ENCODE data around the gene SLC1A1. TPM values are rescaled to one million over a fixed set of nuclear protein-coding genes. Genes with fewer than 3 reads are reported as not detected.

The SLC1A1 gene
- total and polyA plus RNA-seq, 12 donors: 0.94 to 3.5 (median 1.7) TPM

DNA sequence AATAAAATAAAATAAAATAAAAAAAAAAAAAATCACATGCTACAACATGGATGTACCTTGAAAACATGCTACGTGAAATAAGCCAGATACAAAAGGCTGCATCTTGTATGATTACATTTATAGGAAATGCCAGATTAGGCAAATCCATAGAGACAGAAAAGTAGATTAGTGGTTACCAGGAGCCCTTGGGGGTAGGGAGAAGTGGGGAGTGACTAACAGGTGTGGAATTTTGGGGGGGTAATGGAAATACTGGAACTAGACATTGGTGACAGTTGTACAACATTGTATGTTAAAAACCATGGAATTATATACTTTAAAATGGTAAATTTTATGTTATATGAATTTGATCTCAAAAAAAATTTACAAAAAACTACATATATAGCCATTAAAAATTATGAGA lies 47.3 kb downstream of the SLC1A1 start:
- intact Hi-C loops (cut with DNase I): no loop called here
- H3K4me3 ChIP-seq: no peak overlapping the region
- WGBS, 2 donors: 91 to 93% methylated on average over 1 of the region's 1 CpG
- TF ChIP-seq, protein P1, sequence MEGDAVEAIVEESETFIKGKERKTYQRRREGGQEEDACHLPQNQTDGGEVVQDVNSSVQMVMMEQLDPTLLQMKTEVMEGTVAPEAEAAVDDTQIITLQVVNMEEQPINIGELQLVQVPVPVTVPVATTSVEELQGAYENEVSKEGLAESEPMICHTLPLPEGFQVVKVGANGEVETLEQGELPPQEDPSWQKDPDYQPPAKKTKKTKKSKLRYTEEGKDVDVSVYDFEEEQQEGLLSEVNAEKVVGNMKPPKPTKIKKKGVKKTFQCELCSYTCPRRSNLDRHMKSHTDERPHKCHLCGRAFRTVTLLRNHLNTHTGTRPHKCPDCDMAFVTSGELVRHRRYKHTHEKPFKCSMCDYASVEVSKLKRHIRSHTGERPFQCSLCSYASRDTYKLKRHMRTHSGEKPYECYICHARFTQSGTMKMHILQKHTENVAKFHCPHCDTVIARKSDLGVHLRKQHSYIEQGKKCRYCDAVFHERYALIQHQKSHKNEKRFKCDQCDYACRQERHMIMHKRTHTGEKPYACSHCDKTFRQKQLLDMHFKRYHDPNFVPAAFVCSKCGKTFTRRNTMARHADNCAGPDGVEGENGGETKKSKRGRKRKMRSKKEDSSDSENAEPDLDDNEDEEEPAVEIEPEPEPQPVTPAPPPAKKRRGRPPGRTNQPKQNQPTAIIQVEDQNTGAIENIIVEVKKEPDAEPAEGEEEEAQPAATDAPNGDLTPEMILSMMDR (IDR thresholded peaks at IDR 0.05): no peak
- no peak for ATAC-seq
- DNase-seq: no peak
- peaks cover 0 to 9% (median 0%) of the 10 kb centered on the region in 9 donors for H3K36me3 ChIP-seq
- H3K27me3 ChIP-seq: no peaks in the 10 kb centered on the region
- no peak overlapping the region for H3K27ac ChIP-seq
- no peaks in the 10 kb centered on the region for H3K4me1 ChIP-seq
- peaks cover 0 to 35% (median 11%) of the 10 kb centered on the region in 11 donors for H3K9me3 ChIP-seq

DNA sequence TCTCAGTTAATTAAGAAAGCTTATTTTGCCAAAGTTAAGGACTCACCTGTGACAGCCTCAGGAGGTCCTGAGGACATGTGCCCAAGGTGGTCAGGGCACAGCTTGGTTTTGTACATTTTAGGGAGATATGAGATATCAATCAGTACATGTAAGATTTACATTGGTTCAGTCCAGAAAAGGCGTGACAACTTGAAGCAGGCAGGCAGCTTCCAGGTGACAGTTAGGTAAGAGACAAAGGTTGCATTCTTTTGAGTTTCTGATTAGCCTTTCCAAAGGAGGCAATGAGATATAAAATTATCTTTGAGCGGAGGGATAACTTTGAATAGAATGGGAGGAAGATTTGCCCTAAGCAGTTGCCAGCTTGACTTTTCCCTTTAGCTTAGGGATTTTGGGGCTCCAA lies 47.8 kb downstream of the SLC1A1 start:
- Histone ChIP-seq H3K36me3 (peaks cover 0 to 9% (median 0%) of the 10 kb centered on the region in 9 donors), H3K27me3 (no peaks in the 10 kb centered on the region), H3K9me3 (peaks cover 0 to 35% (median 11%) of the 10 kb centered on the region in 11 donors), H3K4me1 (no peaks in the 10 kb centered on the region), H3K27ac (no peak overlapping the region), H3K4me3 (no peak overlapping the region)
- 85 to 88% methylated on average over 2 of the region's 2 CpGs for WGBS, 2 donors
- intact Hi-C loops (cut with DNase I): no loop called here
- TF ChIP-seq, protein P1 (IDR thresholded peaks at IDR 0.05): no peak
- no peak for ATAC-seq
- DNase-seq: no peak

DNA sequence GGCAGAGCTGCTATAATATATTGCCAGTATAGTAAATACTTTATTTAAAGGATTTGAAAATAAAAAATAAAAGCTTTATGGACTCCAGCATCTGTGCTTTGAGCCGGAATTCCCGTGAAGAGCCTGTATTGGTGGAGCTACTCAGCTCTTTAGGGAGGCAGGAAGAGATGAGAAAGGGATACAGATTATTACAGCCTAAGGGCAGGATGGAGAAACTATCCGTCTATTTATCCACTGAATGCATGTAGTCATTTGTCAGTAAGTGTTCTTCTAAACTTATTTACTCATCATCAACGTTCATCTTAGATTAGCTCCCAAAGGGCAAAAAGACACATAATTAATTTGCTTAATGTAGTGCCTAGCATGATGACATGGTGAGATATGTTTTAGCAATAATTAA lies 48.4 kb downstream of the SLC1A1 start:
- intact Hi-C loops (cut with DNase I): no loop called here
- WGBS, 2 donors: 68 to 73% methylated on average over 4 of the region's 4 CpGs
- H3K4me1 ChIP-seq: no peaks in the 10 kb centered on the region
- TF ChIP-seq, protein P1 (IDR thresholded peaks at IDR 0.05): no peak
- no peak overlapping the region for H3K4me3 ChIP-seq
- peaks cover 0 to 35% (median 11%) of the 10 kb centered on the region in 11 donors for H3K9me3 ChIP-seq
- DNase-seq: no peak
- no peak for ATAC-seq
- no peak overlapping the region for H3K27ac ChIP-seq
- H3K27me3 ChIP-seq: no peaks in the 10 kb centered on the region
- H3K36me3 ChIP-seq: peaks cover 0 to 9% (median 0%) of the 10 kb centered on the region in 9 donors

DNA sequence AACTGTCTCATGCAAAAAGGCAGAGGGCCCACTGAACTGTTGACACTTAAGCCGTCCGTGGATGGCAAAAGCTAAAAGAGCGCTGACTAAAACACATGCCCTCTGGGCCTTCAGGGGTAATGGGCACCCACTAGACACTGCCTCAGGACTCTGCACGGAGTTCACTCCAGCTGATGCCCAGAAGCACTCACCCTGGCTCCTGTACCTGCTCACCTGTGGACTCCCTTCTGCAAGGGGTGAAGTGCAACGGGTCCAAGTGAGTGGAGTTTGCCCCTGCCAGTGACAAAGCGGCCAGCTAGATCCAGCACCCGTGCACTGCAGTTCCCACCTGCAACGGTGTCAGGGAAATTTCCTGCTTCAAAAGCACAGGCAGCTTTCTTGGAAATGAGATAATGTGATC lies 50.2 kb downstream of the SLC1A1 start:
- H3K4me3 ChIP-seq: no peak overlapping the region
- 94 to 95% methylated on average over 8 of the region's 8 CpGs for WGBS, 2 donors
- TF ChIP-seq, protein P1 (IDR thresholded peaks at IDR 0.05): no peak
- no peak for ATAC-seq
- peaks cover 0 to 9% (median 0%) of the 10 kb centered on the region in 9 donors for H3K36me3 ChIP-seq
- H3K9me3 ChIP-seq: peaks cover 0 to 30% (median 11%) of the 10 kb centered on the region in 11 donors
- H3K4me1 ChIP-seq: no peaks in the 10 kb centered on the region
- intact Hi-C loops (cut with DNase I): loop anchor here in 2 of 10 donors (5.0 to 10.0 kb wide), 2 partner anchors 118 to 156 kb away; no protein-coding TSS in a partner anchor
- no peak overlapping the region for H3K27ac ChIP-seq
- H3K27me3 ChIP-seq: no peaks in the 10 kb centered on the region
- no peak for DNase-seq

Data from heart right ventricle (tissue), 16 donors.